Measurements from ENCODE around the gene RTN4.

- TF ChIP-seq CTCF (IDR thresholded peaks at IDR 0.05) = no peak
- no peak for TF ChIP-seq POLR2A (IDR thresholded peaks at IDR 0.05)
Measured at GRCh38 chr2:55073000-55073983, 23.0 kb upstream of the RTN4 start.

All from body of pancreas (tissue), 4 donors.